Kasumi-1 (cell line): Measurements from ENCODE around the gene FOXRED1.

Source experiments
- DNase-seq, 2 experiments: peaks; one replicate each; lab custom pipeline; 2025; lab: John Stamatoyannopoulos, UW

Gene FOXRED1

GRCh38 chr11:126311401-126312291, 42.7 kb downstream of the FOXRED1 start:
- peak; percentile 69 to 75 for DNase-seq

- no peak for DNase-seq
These were observed 44.0 kb downstream of the FOXRED1 start for GRCh38 chr11:126312961-126313360.

- no peak for DNase-seq
These were observed 44.9 kb downstream of the FOXRED1 start for GRCh38 chr11:126313826-126314225.

GRCh38 chr11:126317432-126317755, 48.4 kb downstream of the FOXRED1 start:
- no peak for DNase-seq

- DNase-seq, result peak; percentile 90 to 91
These were observed 49.0 kb downstream of the FOXRED1 start for GRCh38 chr11:126317756-126318573.

- DNase-seq, result peak; percentile 99
These were observed 49.8 kb downstream of the FOXRED1 start for GRCh38 chr11:126318574-126319373.

GRCh38 chr11:126319374-126319740, 50.4 kb downstream of the FOXRED1 start:
- DNase-seq, result no peak

GRCh38 chr11:126322996-126323395, 54.0 kb downstream of the FOXRED1 start:
- no peak for DNase-seq

- DNase-seq, result no peak
These were observed 58.5 kb downstream of the FOXRED1 start for GRCh38 chr11:126327281-126328000.
